CD4-positive, alpha-beta T cell (primary cell): ENCODE results near the gene DUSP2. TPM values are rescaled to one million over a fixed set of nuclear protein-coding genes. Genes with fewer than 3 reads are reported as not detected.

Experiments
- ATAC-seq: fragments of 200-7000 bp; cut with Tn5 transposase; one replicate; pipeline ENCODE4 v1.10.0; 2022; ENCODE audit warnings: mild to moderate bottlenecking; ENCODE audit not compliant: poor library complexity
- CTCF ChIA-PET: fragments of 350-600 bp; sonication (Branson Sonifier 250); formaldehyde crosslinking; loops from one replicate; lab custom pipeline; 2021; ENCODE audit warnings: antibody characterized with exemption, inconsistent platforms; lab: Charles Lee
- POLR2A ChIA-PET: fragments of 350-600 bp; sonication (Branson Sonifier 250); formaldehyde crosslinking; loops from one replicate; lab custom pipeline; 2021; ENCODE audit warnings: antibody characterized with exemption, inconsistent platforms; lab: Charles Lee
- DNase-seq, 14 experiments: peaks; one replicate each; pipeline ENCODE4 v3.0.0-alpha.2; 2013 to 2020; ENCODE audit warnings: mixed read lengths in 2 of 14
- H3K27ac ChIP-seq, 2 donors: one replicate each; pipeline versions ENCODE4 v1.5.1 to v1.7.0; 2013; ENCODE audit warnings: low read length in 2 of 2, low read depth in 1 of 2, mild to moderate bottlenecking in 1 of 2
- H3K27me3 ChIP-seq, 2 experiments: 1 replicate in 1 of 2; 2 replicates in 1 of 2; pipeline versions ENCODE4 v1.6.1 to v1.7.0; 2013; ENCODE audit warnings: low read length in 2 of 2, control low read depth in 1 of 2, mild to moderate bottlenecking in 1 of 2, moderate library complexity in 1 of 2; ENCODE audit not compliant: insufficient read depth in 2 of 2, control insufficient read depth in 1 of 2
- H3K36me3 ChIP-seq: one replicate; pipeline ENCODE4 v1.6.1; 2013; ENCODE audit warnings: low read length, control low read depth; ENCODE audit not compliant: insufficient read depth
- H3K4me1 ChIP-seq: one replicate; pipeline ENCODE4 v1.6.1; 2013; ENCODE audit warnings: low read length, control low read depth; ENCODE audit not compliant: insufficient read depth
- H3K4me3 ChIP-seq: one replicate; pipeline ENCODE4 v1.5.1; 2013; ENCODE audit warnings: mild to moderate bottlenecking, low read length, moderate library complexity
- H3K9me3 ChIP-seq, 2 experiments: 1 replicate in 1 of 2; 2 replicates in 1 of 2; pipeline versions ENCODE4 v1.6.1 to v1.7.0; 2013; ENCODE audit warnings: low read length in 2 of 2, mild to moderate bottlenecking in 2 of 2, control low read depth in 1 of 2, moderate library complexity in 1 of 2; ENCODE audit not compliant: control insufficient read depth in 1 of 2, insufficient read depth in 1 of 2
- H3K27ac Mint-ChIP-seq: one replicate; pipeline ENCODE4 v1.8.0; 2020; ENCODE audit warnings: mixed read lengths
- H3K27me3 Mint-ChIP-seq: one replicate; pipeline ENCODE4 v1.8.0; 2021; ENCODE audit warnings: mixed read lengths
- H3K36me3 Mint-ChIP-seq: one replicate; pipeline ENCODE4 v1.8.0; 2021; ENCODE audit warnings: low read depth, mixed read lengths
- H3K4me1 Mint-ChIP-seq: one replicate; pipeline ENCODE4 v1.8.0; 2021; ENCODE audit warnings: low read depth, mixed read lengths
- H3K4me3 Mint-ChIP-seq: one replicate; pipeline ENCODE4 v1.8.0; 2020; ENCODE audit warnings: mild to moderate bottlenecking, mixed read lengths
- H3K9me3 Mint-ChIP-seq: one replicate; pipeline ENCODE4 v1.8.0; 2020; ENCODE audit warnings: mixed read lengths
- intact Hi-C, 2 experiments: fragments of 100-400 bp; cut with DNase I in 1 of 2; cut with micrococcal nuclease in 1 of 2; formaldehyde crosslinking; loops; one replicate each; pipeline versions ENCODE4 v1.15.1 to v1.9.0; 2023 to 2025; cut with DNase I, micrococcal nuclease
- total RNA-seq, 174 experiments: library from RNA in 2 of 174; stranded (reverse) in 2 of 174; gene quantifications; one replicate each; pipeline ENCODE4 v1.2.3 and lab custom pipeline; 2021 to 2026
- TF ChIP-seq, protein P1 (sequence below): fragments of 200-600 bp; IDR thresholded peaks from one replicate; pipeline ENCODE4 v1.8.0; 2022; ENCODE audit warnings: antibody characterized with exemption, mild to moderate bottlenecking

Gene DUSP2
- total RNA-seq, 2 experiments from 2014 or later, result 728 to 730 TPM

DNA sequence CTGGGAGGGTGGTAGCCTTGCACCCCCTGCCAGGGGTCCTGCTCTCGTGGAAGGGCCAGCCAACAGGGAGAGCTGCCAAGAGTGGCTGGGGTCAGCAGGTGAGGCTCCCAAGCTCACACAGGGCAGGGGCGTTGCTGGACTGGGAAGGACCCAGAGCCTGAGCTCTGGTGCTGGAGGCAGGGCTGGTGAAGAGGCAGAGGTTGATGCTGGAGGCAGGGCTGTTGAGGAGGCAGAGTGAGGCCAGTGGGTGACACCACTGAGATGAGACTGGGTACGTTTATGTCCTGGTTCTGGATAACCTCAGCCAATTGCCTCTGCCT, 35.9 kb downstream of the DUSP2 start:
- H3K9me3 Mint-ChIP-seq, result no peaks in the 10 kb centered on the region
- no peaks in the 10 kb centered on the region for H3K4me1 Mint-ChIP-seq
- Histone ChIP-seq H3K4me3 (no peak overlapping the region), H3K36me3 (no peaks in the 10 kb centered on the region), H3K27ac (no peak overlapping the region), H3K27me3 (peaks cover 0 to 2% of the 10 kb centered on the region in 2 experiments), H3K4me1 (no peaks in the 10 kb centered on the region), H3K9me3 (peaks cover 12 to 31% of the 10 kb centered on the region in 2 experiments)
- ChIA-PET CTCF (no interaction called here), POLR2A (no interaction called here)
- no peak overlapping the region for H3K27ac Mint-ChIP-seq
- no peak for ATAC-seq
- H3K27me3 Mint-ChIP-seq, result no peaks in the 10 kb centered on the region
- intact Hi-C loops, result no loop called here
- no peaks in the 10 kb centered on the region for H3K36me3 Mint-ChIP-seq
- TF ChIP-seq, protein P1, sequence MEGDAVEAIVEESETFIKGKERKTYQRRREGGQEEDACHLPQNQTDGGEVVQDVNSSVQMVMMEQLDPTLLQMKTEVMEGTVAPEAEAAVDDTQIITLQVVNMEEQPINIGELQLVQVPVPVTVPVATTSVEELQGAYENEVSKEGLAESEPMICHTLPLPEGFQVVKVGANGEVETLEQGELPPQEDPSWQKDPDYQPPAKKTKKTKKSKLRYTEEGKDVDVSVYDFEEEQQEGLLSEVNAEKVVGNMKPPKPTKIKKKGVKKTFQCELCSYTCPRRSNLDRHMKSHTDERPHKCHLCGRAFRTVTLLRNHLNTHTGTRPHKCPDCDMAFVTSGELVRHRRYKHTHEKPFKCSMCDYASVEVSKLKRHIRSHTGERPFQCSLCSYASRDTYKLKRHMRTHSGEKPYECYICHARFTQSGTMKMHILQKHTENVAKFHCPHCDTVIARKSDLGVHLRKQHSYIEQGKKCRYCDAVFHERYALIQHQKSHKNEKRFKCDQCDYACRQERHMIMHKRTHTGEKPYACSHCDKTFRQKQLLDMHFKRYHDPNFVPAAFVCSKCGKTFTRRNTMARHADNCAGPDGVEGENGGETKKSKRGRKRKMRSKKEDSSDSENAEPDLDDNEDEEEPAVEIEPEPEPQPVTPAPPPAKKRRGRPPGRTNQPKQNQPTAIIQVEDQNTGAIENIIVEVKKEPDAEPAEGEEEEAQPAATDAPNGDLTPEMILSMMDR, result no peak
- no peak for DNase-seq
- no peak overlapping the region for H3K4me3 Mint-ChIP-seq

- Mint-ChIP-seq H3K27me3 (no peaks in the 10 kb centered on the region), H3K36me3 (no peaks in the 10 kb centered on the region), H3K4me3 (no peak overlapping the region), H3K27ac (no peak overlapping the region), H3K4me1 (no peaks in the 10 kb centered on the region), H3K9me3 (no peaks in the 10 kb centered on the region)
- Histone ChIP-seq H3K4me3 (no peak overlapping the region), H3K9me3 (peaks cover 12 to 33% of the 10 kb centered on the region in 2 experiments), H3K27ac (no peak overlapping the region), H3K27me3 (peaks cover 0 to 2% of the 10 kb centered on the region in 2 experiments), H3K36me3 (no peaks in the 10 kb centered on the region), H3K4me1 (no peaks in the 10 kb centered on the region)
- no peak for ATAC-seq
- intact Hi-C loops, result no loop called here
- ChIA-PET POLR2A (no interaction called here), CTCF (interaction anchor here (1.3 kb wide), 1 partner anchor 8 kb away, joined by 4 read pairs; no protein-coding TSS in a partner anchor)
- TF ChIP-seq, protein P1, result no peak
- no peak for DNase-seq
Observed at GRCh38 chr2:96108541-96109360, 36.5 kb downstream of the DUSP2 start.

- CTCF ChIA-PET, result interaction anchor here (1.3 kb wide), 1 partner anchor 9 kb away, joined by 4 read pairs; no protein-coding TSS in a partner anchor
- Mint-ChIP-seq H3K27me3 (no peaks in the 10 kb centered on the region), H3K36me3 (no peaks in the 10 kb centered on the region), H3K9me3 (no peaks in the 10 kb centered on the region), H3K4me3 (no peak overlapping the region), H3K27ac (no peak overlapping the region), H3K4me1 (no peaks in the 10 kb centered on the region)
- TF ChIP-seq, protein P1, result no peak
- POLR2A ChIA-PET, result no interaction called here
- peaks cover 0 to 2% of the 10 kb centered on the region in 2 experiments for H3K27me3 ChIP-seq
- no peaks in the 10 kb centered on the region for H3K4me1 ChIP-seq
- no peak overlapping the region for H3K4me3 ChIP-seq
- no peak for DNase-seq
- intact Hi-C loops, result no loop called here
- no peak for ATAC-seq
- no peaks in the 10 kb centered on the region for H3K36me3 ChIP-seq
- H3K27ac ChIP-seq, result no peak overlapping the region
- H3K9me3 ChIP-seq, result peaks cover 12 to 33% of the 10 kb centered on the region in 2 experiments
Observed at GRCh38 chr2:96108151-96108540, 37.1 kb downstream of the DUSP2 start.
